Epithelial cell of proximal tubule (primary cell): ENCODE data around the gene C5orf52. TPM values are rescaled to one million over a fixed set of nuclear protein-coding genes. Genes with fewer than 3 reads are reported as not detected.
"Not testable (repeated sequence)": the region's sequence is repeated elsewhere in the genome, so short reads cannot be mapped to it uniquely, and the experiment has no call there.

Source experiments
- DNase-seq: peaks from one replicate; pipeline ENCODE4 v3.0.0-alpha.2; 2011; ENCODE audit warnings: low read depth
- H3K4me3 ChIP-seq: 2 replicates; pipeline ENCODE4 v1.5.1; 2011; ENCODE audit warnings: low read depth, mild to moderate bottlenecking, low read length
- total RNA-seq: library from RNA; depleted of rRNA; stranded (reverse); fragments of >200 nt; gene quantifications from 2 replicates; pipeline ENCODE4 v1.2.3, GENCODE V29; 2015
- TF ChIP-seq, protein P1 (sequence below): conservative IDR thresholded peaks from 2 replicates; pipeline ENCODE4 v1.5.1; 2012; ENCODE audit warnings: low read depth, mild to moderate bottlenecking, low read length

C5orf52 gene
- total RNA-seq, 1 donor from 2014 or later = not detected

DNA sequence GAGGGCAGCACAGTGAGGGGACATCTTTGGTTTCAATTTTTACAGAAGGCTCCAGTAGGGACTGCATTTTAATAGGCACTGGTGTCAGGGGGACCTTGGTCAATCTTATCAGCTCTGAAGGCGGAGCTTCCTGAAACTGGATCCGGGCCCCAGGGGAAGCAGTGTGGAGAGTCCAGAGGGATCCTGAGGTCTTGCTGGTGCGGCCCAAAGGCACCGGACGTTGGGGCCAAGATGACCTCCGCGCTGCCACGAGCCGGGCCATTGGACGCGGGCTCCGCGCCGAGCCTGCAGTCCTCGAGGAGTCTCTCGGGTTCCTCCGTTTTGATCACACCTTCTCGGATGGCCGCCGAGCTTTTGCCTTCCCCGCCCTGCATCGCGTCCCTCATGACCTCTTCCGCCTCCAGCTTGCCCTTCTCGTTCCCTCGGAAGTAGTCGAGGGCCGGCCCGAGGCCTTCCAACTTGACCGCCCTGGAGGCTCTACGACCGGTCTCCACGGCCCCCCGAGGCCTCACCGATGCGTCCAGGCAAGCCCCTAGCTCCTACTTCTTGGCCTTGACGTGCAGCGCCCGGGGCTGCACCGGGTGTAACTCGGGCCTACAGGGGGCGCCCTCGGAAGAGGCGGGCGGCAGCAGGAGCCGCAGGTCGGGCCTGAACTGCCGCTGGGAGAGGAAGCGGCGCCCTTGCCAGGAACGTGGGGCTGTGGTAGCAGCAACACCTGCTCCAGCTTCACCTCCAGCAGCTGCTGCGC, 18.8 kb downstream of the C5orf52 start:
- H3K4me3 ChIP-seq = peak overlapping the region; percentile 11
- no peak for DNase-seq
- TF ChIP-seq, protein P1, sequence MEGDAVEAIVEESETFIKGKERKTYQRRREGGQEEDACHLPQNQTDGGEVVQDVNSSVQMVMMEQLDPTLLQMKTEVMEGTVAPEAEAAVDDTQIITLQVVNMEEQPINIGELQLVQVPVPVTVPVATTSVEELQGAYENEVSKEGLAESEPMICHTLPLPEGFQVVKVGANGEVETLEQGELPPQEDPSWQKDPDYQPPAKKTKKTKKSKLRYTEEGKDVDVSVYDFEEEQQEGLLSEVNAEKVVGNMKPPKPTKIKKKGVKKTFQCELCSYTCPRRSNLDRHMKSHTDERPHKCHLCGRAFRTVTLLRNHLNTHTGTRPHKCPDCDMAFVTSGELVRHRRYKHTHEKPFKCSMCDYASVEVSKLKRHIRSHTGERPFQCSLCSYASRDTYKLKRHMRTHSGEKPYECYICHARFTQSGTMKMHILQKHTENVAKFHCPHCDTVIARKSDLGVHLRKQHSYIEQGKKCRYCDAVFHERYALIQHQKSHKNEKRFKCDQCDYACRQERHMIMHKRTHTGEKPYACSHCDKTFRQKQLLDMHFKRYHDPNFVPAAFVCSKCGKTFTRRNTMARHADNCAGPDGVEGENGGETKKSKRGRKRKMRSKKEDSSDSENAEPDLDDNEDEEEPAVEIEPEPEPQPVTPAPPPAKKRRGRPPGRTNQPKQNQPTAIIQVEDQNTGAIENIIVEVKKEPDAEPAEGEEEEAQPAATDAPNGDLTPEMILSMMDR = peak; percentile 25

DNA sequence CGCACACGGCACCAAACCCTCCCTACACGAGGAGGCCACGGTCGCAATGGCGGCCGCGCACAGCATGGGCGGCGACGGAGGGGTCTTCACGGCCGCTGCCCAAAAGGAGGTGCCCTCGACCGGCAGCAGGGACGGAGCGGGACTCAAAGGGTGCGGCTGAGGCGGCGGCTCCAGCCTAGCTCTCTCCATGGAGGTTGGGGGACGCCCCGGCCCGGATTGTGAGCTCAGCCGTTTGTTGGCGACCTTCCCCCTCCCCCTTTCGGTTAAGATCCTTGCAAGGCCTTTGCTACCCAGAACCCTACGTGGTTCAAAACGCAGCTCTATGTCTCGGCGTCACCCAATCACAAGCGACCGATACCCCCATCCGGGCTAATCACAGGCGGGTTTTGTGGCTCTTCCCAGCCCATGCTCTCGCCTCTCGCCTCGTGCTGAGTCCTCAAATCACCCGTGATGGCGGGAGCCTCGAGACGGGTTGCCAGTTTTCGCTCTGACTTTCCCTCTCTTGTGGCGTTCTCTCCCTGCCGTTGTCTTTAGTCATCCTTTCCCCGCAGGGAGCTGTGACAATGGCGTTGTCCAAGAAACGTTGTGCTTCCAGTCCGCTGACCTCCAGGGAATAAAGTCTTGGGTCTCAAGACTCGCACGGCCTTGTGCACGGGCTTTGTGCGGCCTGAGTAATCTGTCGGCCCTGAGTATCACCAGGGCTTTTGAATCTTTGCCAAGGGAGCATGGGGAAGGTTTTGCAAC, 19.5 kb downstream of the C5orf52 start:
- TF ChIP-seq, protein P1 = no peak
- no peak for DNase-seq
- H3K4me3 ChIP-seq = peak overlapping the region; percentile 11

DNA sequence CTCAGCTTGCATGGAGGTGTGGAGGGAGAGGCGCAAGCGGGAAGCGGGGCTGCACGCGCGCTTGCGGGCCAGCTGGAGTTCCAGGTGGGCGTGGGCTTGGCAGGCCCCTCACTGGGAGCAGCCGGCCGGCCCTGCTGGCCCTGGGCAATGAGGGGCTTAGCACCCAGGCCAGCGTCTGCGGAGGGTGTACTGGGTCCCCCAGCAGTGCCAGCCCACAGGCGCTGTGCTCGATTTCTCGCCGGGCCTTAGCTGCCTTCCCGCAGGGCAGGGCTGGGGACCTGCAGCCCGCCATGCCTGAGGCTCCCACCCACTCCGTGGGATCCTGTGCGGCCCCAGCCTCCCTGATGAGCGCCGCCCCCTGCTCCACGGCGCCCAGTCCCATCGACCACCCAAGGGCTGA, 22.5 kb downstream of the C5orf52 start:
- DNase-seq, H3K4me3 ChIP-seq: not testable (repeated sequence)

DNA sequence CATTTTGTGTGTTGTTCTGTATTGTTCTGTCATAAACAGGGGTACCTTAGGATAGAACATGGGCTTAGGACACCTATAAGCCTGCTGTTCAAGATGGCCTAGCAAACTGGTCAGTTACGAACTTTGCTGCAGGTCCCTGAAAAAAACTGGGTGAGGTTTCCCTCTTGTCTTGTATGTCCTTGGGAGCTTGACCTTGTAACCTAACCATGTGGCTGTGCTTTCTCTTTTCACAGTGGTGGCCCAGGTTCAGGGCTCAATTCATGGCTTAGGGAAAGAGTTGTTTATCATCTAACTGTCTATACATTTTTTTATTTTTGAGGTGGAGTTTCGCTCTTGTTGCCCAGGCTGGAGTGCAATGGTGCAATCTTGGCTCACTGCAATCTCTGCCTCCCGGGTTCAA, 24.8 kb downstream of the C5orf52 start:
- not testable (repeated sequence) for H3K4me3 ChIP-seq, DNase-seq

DNA sequence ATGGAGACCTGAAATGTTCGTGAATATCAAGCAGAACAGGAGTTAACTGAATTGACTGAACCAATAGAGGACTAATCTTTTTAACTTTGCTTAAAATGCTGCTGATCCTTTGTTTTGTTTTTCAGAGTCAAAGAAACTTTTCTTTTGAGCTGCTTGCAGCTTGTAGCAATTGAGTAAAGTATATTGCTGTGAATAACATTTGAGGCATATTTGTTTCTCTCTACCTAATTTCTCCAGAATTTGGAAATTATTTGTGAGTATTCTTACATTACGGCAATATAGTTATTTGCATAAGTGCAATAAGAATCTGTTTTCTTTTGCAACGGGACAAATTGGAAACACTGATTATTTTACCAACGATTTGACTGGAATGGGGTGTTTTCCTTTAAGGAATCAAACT, 27.3 kb downstream of the C5orf52 start:
- not testable (repeated sequence) for DNase-seq, H3K4me3 ChIP-seq

DNA sequence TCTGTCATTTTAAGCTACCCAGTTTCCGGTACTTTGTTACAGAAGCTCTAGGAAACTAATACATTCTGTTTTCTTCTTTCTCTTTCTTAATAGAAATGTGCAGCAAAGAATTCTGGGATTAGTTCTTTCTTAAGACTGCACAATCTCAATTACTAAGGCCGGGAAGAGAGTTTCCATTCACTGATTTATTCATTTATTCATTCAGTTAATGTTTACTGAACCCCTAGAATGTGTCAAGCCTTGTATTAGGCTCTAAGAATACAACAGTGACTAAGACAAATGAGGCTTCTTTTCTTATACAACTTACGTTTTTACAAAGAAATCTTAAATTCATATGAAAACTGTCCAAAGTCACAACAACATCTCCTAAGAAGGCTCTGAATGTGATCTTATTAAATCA, 32.4 kb downstream of the C5orf52 start:
- DNase-seq = peak; percentile 49
- H3K4me3 ChIP-seq = no peak overlapping the region
- TF ChIP-seq, protein P1 = no peak

DNA sequence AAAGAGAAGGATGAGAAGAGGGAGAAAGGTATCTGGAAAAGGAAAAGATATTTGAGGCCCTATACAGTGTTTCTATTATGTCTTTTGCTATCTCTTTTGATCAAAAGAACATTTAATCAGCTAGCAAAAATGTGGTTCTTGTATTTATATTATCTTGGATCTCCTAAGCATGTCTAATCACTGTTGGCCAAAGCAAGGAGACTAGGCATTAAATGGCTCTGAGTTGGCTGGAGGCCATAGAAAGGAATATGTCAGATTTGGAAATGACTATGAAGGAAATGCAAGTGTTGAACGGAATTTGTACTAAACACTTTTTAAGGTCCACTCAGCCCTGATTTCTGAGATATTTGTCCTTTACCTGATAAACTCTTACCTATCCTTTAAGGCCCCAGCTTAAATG, 37.5 kb downstream of the C5orf52 start:
- no peak for DNase-seq
- TF ChIP-seq, protein P1 = no peak
- H3K4me3 ChIP-seq = no peak overlapping the region

DNA sequence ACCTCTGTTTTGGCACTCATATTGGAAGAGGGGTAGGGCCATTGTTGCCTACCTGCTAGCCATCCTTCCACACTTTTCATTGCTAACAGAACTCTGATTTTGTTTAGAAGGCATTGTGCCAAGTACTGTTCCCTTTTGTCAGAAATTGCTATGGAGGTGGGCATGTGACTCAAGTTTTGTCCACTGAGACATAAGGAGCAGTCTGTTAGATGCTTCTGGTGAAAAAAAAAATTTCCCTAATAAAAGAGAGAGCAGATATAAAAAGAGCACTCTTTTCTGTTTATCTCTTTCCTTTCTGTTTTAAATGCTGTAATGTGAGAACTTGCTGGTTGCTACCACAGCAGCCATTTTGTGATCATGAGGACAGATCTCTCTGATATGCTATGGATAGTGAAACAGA, 38.0 kb downstream of the C5orf52 start:
- DNase-seq = no peak
- TF ChIP-seq, protein P1 = no peak

More for the DNA sequence above, 38.0 kb downstream of the C5orf52 start:
- H3K4me3 ChIP-seq = no peak overlapping the region
